Testis (tissue), 2 donors: ENCODE measurements around the gene GRAMD1C.

Experiments used
- CTCF ChIP-seq, 3 experiments: fragments of 450-650 bp in 2 of 3; fragments of 200-600 bp in 1 of 3; sonication (generic) in 1 of 3; IDR thresholded peaks; one replicate each; pipeline ENCODE4 v1.5.1; 2016 to 2019; ENCODE audit warnings: antibody characterized with exemption in 3 of 3, mild to moderate bottlenecking in 2 of 3, moderate library complexity in 1 of 3
- POLR2A ChIP-seq: fragments of 450-650 bp; IDR thresholded peaks from one replicate; pipeline ENCODE4 v1.6.1; 2017; ENCODE audit warnings: antibody characterized with exemption, mild to moderate bottlenecking, moderate library complexity

- TF ChIP-seq POLR2A (no peak), CTCF (IDR thresholded peaks at IDR 0.05) (no peak)
Observed at GRCh38 chr3:113847247-113847646, 8.7 kb downstream of the GRAMD1C start.
